Esophagus muscularis mucosa (tissue), 4 donors: ENCODE data around the gene RGS16. TPM values are rescaled to one million over a fixed set of nuclear protein-coding genes. Genes with fewer than 3 reads are reported as not detected.
A peak's percentile ranks its signal among the peaks of the same experiment; 100 is the strongest.

Source experiments
- DNase-seq: peaks from one replicate; pipeline ENCODE4 v3.0.0-alpha.2; 2017; ENCODE audit errors: extremely low spot score
- H3K27ac ChIP-seq, 4 donors: fragments of 200-600 bp; sonication (generic); replicated peaks in 1 of 4; 1 replicate in 3 of 4; 2 replicates in 1 of 4; pipeline ENCODE4 v1.5.1; 2016 to 2019; ENCODE audit warnings: mild to moderate bottlenecking in 1 of 4
- H3K27me3 ChIP-seq, 4 donors: fragments of 200-600 bp; sonication (generic); one replicate each; pipeline versions ENCODE4 v1.5.1 to v1.6.0; 2016 to 2019
- H3K36me3 ChIP-seq, 4 donors: fragments of 200-600 bp; sonication (generic); one replicate each; pipeline ENCODE4 v1.5.1; 2016 to 2019
- H3K4me1 ChIP-seq, 4 donors: fragments of 200-600 bp; sonication (generic); one replicate each; pipeline ENCODE4 v1.5.1; 2016 to 2019
- H3K4me3 ChIP-seq, 4 donors: fragments of 200-600 bp; sonication (generic); 1 replicate in 2 of 4; 2 replicates in 2 of 4; pipeline ENCODE4 v1.5.1; 2016 to 2019; ENCODE audit warnings: mild to moderate bottlenecking in 4 of 4, moderate library complexity in 1 of 4
- H3K9me3 ChIP-seq, 4 donors: fragments of 200-600 bp; sonication (generic); 1 replicate in 3 of 4; 2 replicates in 1 of 4; pipeline ENCODE4 v1.5.1; 2016 to 2019
- EP300 ChIP-seq: sonication (generic); formaldehyde crosslinking; IDR thresholded peaks from one replicate; pipeline ENCODE4 v1.6.1; 2017; ENCODE audit warnings: antibody characterized with exemption
- POLR2A ChIP-seq: fragments of 450-650 bp; IDR thresholded peaks from one replicate; pipeline ENCODE4 v1.6.1; 2017; ENCODE audit warnings: antibody characterized with exemption, moderate library complexity, mild to moderate bottlenecking, low read depth
- POLR2AphosphoS5 ChIP-seq, 2 donors: sonication (generic); formaldehyde crosslinking; IDR thresholded peaks; one replicate each; pipeline ENCODE4 v1.6.1; 2017; ENCODE audit warnings: antibody characterized with exemption in 2 of 2
- WGBS: methylation state at CpG from one replicate; pipeline ENCODE4 v1.1.5; 2018; 5-methylcytosine and 5-hydroxymethylcytosine counted together
- intact Hi-C: fragments of 100-400 bp; cut with DNase I; formaldehyde crosslinking; loops from one replicate; pipeline ENCODE4 v1.15.1; 2023
- total RNA-seq, 4 donors: library from RNA; depleted of rRNA; stranded (reverse); fragments of >200 nt; gene quantifications; one replicate each; pipeline versions ENCODE4 v1.1.0 to v1.2.1, GENCODE V29; 2016
- TF ChIP-seq, protein P1 (sequence below), 3 experiments: fragments of 200-600 bp in 2 of 3; fragments of 450-650 bp in 1 of 3; sonication (generic) in 2 of 3; IDR thresholded peaks; one replicate each; pipeline ENCODE4 v1.5.1; 2017 to 2019; ENCODE audit warnings: antibody characterized with exemption in 3 of 3, mild to moderate bottlenecking in 2 of 3, moderate library complexity in 1 of 3

RGS16 gene
- total RNA-seq, 4 donors from 2014 or later: 0.83 to 19.7 (median 2.2) TPM

DNA sequence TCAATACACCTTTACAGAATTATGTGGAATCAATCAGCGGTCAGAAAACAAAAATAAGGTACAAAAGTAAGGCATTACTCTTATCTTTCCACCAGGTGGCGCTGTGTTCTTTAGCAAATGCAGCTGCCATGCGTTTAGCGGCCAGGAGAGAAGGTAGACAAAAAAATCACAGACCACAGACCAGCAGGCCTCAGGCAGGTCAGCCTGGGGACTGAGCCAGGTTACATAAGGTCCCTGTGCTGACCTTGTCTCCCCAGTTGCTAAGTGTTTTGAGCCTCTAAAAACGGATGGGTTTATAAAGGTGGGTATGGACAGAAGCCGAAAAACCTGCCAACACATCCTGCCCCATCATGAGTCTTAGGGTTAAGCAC lies 2.8 kb downstream of the RGS16 start:
- no peaks in the 10 kb centered on the region for H3K9me3 ChIP-seq
- H3K4me3 ChIP-seq: peak overlapping the region in 2 of 4 donors; percentile 17 to 27
- peaks cover 25 to 44% (median 42%) of the 10 kb centered on the region in 4 donors for H3K4me1 ChIP-seq
- intact Hi-C loops: no loop called here
- H3K27ac ChIP-seq: peak overlapping the region; percentile 52 to 67 (median 58)
- TF ChIP-seq, protein P1, sequence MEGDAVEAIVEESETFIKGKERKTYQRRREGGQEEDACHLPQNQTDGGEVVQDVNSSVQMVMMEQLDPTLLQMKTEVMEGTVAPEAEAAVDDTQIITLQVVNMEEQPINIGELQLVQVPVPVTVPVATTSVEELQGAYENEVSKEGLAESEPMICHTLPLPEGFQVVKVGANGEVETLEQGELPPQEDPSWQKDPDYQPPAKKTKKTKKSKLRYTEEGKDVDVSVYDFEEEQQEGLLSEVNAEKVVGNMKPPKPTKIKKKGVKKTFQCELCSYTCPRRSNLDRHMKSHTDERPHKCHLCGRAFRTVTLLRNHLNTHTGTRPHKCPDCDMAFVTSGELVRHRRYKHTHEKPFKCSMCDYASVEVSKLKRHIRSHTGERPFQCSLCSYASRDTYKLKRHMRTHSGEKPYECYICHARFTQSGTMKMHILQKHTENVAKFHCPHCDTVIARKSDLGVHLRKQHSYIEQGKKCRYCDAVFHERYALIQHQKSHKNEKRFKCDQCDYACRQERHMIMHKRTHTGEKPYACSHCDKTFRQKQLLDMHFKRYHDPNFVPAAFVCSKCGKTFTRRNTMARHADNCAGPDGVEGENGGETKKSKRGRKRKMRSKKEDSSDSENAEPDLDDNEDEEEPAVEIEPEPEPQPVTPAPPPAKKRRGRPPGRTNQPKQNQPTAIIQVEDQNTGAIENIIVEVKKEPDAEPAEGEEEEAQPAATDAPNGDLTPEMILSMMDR (IDR thresholded peaks at IDR 0.05): peak; percentile 79 to 96 (median 88)
- peak in 1 of 2 donors; percentile 49 for TF ChIP-seq POLR2AphosphoS5 (IDR thresholded peaks at IDR 0.05)
- no peak for TF ChIP-seq EP300
- H3K36me3 ChIP-seq: peaks cover 0 to 21% (median 6%) of the 10 kb centered on the region in 4 donors
- DNase-seq: no peak
- H3K27me3 ChIP-seq: no peaks in the 10 kb centered on the region
- WGBS: 0% methylated on average over 4 of the region's 6 CpGs

DNA sequence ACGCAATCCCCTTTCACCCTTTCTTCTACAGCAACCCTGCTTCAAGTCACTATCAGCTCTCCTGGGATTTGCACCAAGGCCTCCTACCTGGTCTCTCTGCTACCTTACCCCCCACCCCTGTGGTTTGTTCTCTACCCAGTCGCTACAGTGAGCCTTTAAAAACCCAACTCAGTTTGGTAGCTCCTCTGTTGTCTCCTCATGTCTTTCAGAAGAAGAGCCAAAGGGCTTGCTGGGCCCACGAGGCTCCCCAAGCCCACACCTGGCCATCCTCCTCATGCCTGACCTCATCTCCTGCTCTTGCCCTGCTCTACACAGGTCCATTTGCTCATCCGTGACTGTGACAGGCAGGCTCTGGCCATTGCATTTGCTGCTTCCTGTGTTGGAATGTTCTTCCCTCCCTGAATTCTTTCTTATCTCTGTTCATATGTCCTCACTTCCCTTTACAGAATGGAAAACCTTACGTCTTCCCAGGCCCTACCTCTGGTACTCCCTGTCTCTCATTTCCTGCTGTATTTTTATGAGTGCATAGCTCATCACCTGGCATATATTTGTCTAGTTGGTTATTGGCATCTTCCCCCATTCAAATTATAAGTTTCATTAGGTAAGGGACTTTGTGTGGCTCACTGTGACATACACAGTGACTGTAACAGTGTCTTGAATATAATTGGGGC lies 3.3 kb downstream of the RGS16 start:
- no peaks in the 10 kb centered on the region for H3K9me3 ChIP-seq
- WGBS: 67% methylated on average over 5 of the region's 5 CpGs
- no peak for TF ChIP-seq POLR2AphosphoS5 (IDR thresholded peaks at IDR 0.05)
- TF ChIP-seq, protein P1 (IDR thresholded peaks at IDR 0.05): no peak
- TF ChIP-seq POLR2A: no peak
- TF ChIP-seq EP300: no peak
- H3K4me3 ChIP-seq: no peak overlapping the region
- intact Hi-C loops: no loop called here
- no peak for DNase-seq
- H3K4me1 ChIP-seq: peaks cover 25 to 48% (median 46%) of the 10 kb centered on the region in 4 donors
- H3K27me3 ChIP-seq: no peaks in the 10 kb centered on the region
- no peak overlapping the region for H3K27ac ChIP-seq
- peaks cover 0 to 21% (median 6%) of the 10 kb centered on the region in 4 donors for H3K36me3 ChIP-seq

GRCh38 chr1:182600036-182600713 lies 4.0 kb downstream of the RGS16 start:
- Histone ChIP-seq H3K9me3 (no peaks in the 10 kb centered on the region), H3K4me1 (peaks cover 25 to 53% (median 50%) of the 10 kb centered on the region in 4 donors), H3K4me3 (no peak overlapping the region), H3K27ac (no peak overlapping the region), H3K27me3 (no peaks in the 10 kb centered on the region), H3K36me3 (peaks cover 0 to 21% (median 6%) of the 10 kb centered on the region in 4 donors)
- no peak for DNase-seq
- WGBS: 86% methylated on average over 14 of the region's 17 CpGs
- intact Hi-C loops: no loop called here
- TF ChIP-seq EP300 (no peak), POLR2A (no peak), POLR2AphosphoS5 (IDR thresholded peaks at IDR 0.05) (no peak)
- TF ChIP-seq, protein P1 (IDR thresholded peaks at IDR 0.05): no peak

DNA sequence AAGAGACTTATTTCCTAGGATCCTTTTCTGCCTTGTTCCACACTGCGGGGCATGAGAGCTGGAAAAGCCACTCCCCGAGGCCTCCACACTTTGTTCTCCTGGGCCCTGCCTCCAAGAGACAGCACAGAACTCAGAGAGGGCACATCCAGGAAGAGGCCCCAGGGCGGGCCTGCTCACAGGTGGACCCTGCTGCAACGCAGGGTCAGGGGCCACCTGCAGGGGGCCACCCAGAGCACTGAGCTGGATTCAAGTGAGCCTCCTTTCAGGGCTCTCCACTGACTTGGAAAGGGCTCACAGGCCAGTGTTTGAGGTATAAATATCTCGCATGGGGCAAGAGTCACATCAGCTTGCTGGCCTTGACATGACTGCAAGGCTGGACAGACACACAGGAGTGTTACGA lies 4.8 kb downstream of the RGS16 start:
- 77% methylated on average over 5 of the region's 6 CpGs for WGBS
- Histone ChIP-seq H3K36me3 (peaks cover 0 to 21% (median 6%) of the 10 kb centered on the region in 4 donors), H3K27me3 (no peaks in the 10 kb centered on the region), H3K4me3 (no peak overlapping the region), H3K9me3 (no peaks in the 10 kb centered on the region), H3K4me1 (peaks cover 21 to 48% (median 45%) of the 10 kb centered on the region in 4 donors), H3K27ac (no peak overlapping the region)
- intact Hi-C loops: loop anchor here (1.0 to 5.0 kb wide), 2 partner anchors 184 to 512 kb away; no protein-coding TSS in a partner anchor
- TF ChIP-seq, protein P1 (IDR thresholded peaks at IDR 0.05): peak in 1 of 3 experiments; percentile 17
- TF ChIP-seq POLR2A: no peak
- TF ChIP-seq POLR2AphosphoS5 (IDR thresholded peaks at IDR 0.05): no peak
- TF ChIP-seq EP300: no peak
- DNase-seq: no peak
